GM21786 (cell line): ENCODE data around the gene KDM8.

Experiments used
- ATAC-seq: cut with Tn5 transposase; IDR thresholded peaks from one replicate; pipeline ENCODE4 v1.9.1; 2021; ENCODE audit not compliant: unreplicated experiment

The KDM8 gene

GRCh38 chr16:27267037-27267677, 63.8 kb downstream of the KDM8 start:
- ATAC-seq = no peak

- ATAC-seq = peak; percentile 92
Measured at GRCh38 chr16:27268376-27269299, 65.3 kb downstream of the KDM8 start, which contains the start of gene NSMCE1. Gene NSMCE1 (minus strand): TSS chr16:27268772. CDS start chr16:27257570, 11,202 bp downstream.

- ATAC-seq = no peak
Measured at GRCh38 chr16:27269300-27270150, 66.2 kb downstream of the KDM8 start.

- no peak for ATAC-seq
Measured at GRCh38 chr16:27270349-27270748, 67.0 kb downstream of the KDM8 start.
